Naive thymus-derived CD4-positive, alpha-beta T cell (primary cell): ENCODE data around the gene APOA1. TPM values are rescaled to one million over a fixed set of nuclear protein-coding genes. Genes with fewer than 3 reads are reported as not detected.
A peak's percentile ranks its signal among the peaks of the same experiment; 100 is the strongest.

Source experiments
- ATAC-seq: fragments of 150-1000 bp; cut with Tn5 transposase; 2 replicates; pipeline ENCODE4 v1.10.0; 2021; ENCODE audit warnings: mild to moderate bottlenecking, moderate library complexity
- CTCF ChIA-PET: fragments of 350-600 bp; sonication (Branson Sonifier 250); formaldehyde crosslinking; loops from one replicate; lab custom pipeline; 2021; ENCODE audit warnings: antibody characterized with exemption; lab: Charles Lee
- POLR2A ChIA-PET: fragments of 350-600 bp; sonication (Branson Sonifier 250); formaldehyde crosslinking; loops from one replicate; lab custom pipeline; 2021; ENCODE audit warnings: antibody characterized with exemption, inconsistent platforms; lab: Charles Lee
- DNase-seq, 9 donors: peaks; one replicate each; pipeline versions ENCODE4 v3.0.0 to v3.0.0-alpha.2; 2020 to 2022; ENCODE audit warnings: mixed read lengths in 1 of 9
- H3K27ac ChIP-seq: one replicate; pipeline ENCODE4 v1.7.0; 2013; ENCODE audit warnings: mild to moderate bottlenecking, low read depth, low read length, moderate library complexity
- H3K27me3 ChIP-seq, 2 donors: one replicate each; pipeline ENCODE4 v1.7.0; 2013; ENCODE audit warnings: low read length in 2 of 2, mild to moderate bottlenecking in 2 of 2, moderate library complexity in 2 of 2; ENCODE audit not compliant: control insufficient read depth in 2 of 2, insufficient read depth in 2 of 2
- H3K36me3 ChIP-seq, 3 experiments: 1 replicate in 2 of 3; 2 replicates in 1 of 3; pipeline ENCODE4 v1.7.0; 2013; ENCODE audit warnings: low read length in 3 of 3, mild to moderate bottlenecking in 3 of 3, moderate library complexity in 1 of 3; ENCODE audit not compliant: insufficient read depth in 3 of 3, control insufficient read depth in 2 of 3
- H3K4me1 ChIP-seq, 2 donors: one replicate each; pipeline ENCODE4 v1.7.0; 2013; ENCODE audit warnings: low read length in 2 of 2, mild to moderate bottlenecking in 2 of 2, moderate library complexity in 1 of 2; ENCODE audit not compliant: control insufficient read depth in 2 of 2, insufficient read depth in 2 of 2
- H3K4me3 ChIP-seq: 2 replicates; pipeline ENCODE4 v1.7.0; 2013; ENCODE audit warnings: mild to moderate bottlenecking, low read length
- H3K9me3 ChIP-seq, 3 experiments: 1 replicate in 2 of 3; 2 replicates in 1 of 3; pipeline ENCODE4 v1.7.0; 2013; ENCODE audit warnings: low read length in 3 of 3; ENCODE audit not compliant: control insufficient read depth in 2 of 3
- H3K27ac Mint-ChIP-seq, 9 donors: one replicate each; pipeline ENCODE4 v1.8.0; 2020 to 2022; ENCODE audit warnings: mixed read lengths in 9 of 9, mild to moderate bottlenecking in 8 of 9, moderate library complexity in 5 of 9, inconsistent platforms in 2 of 9
- H3K27me3 Mint-ChIP-seq, 5 donors: one replicate each; pipeline ENCODE4 v1.8.0; 2021 to 2022; ENCODE audit warnings: mixed read lengths in 5 of 5, mild to moderate bottlenecking in 1 of 5
- H3K36me3 Mint-ChIP-seq, 5 donors: one replicate each; pipeline ENCODE4 v1.8.0; 2020 to 2022; ENCODE audit warnings: mixed read lengths in 5 of 5, mild to moderate bottlenecking in 3 of 5, inconsistent platforms in 1 of 5
- H3K4me1 Mint-ChIP-seq, 7 donors: one replicate each; pipeline ENCODE4 v1.8.0; 2020 to 2022; ENCODE audit warnings: mixed read lengths in 7 of 7, mild to moderate bottlenecking in 3 of 7, inconsistent platforms in 1 of 7
- H3K4me3 Mint-ChIP-seq, 10 donors: one replicate each; pipeline ENCODE4 v1.8.0; 2020 to 2022; ENCODE audit warnings: mild to moderate bottlenecking in 10 of 10, mixed read lengths in 10 of 10, moderate library complexity in 6 of 10, inconsistent platforms in 2 of 10
- H3K9me3 Mint-ChIP-seq, 11 donors: one replicate each; pipeline ENCODE4 v1.8.0; 2020 to 2022; ENCODE audit warnings: mixed read lengths in 11 of 11, mild to moderate bottlenecking in 4 of 11, inconsistent platforms in 1 of 11, moderate library complexity in 1 of 11
- intact Hi-C, 2 donors: fragments of 100-400 bp; cut with micrococcal nuclease; formaldehyde crosslinking; loops; one replicate each; pipeline ENCODE4 v1.15.1; 2023
- polyA plus RNA-seq, 2 donors: library from polyadenylated mRNA; unstranded; fragments of 300-500 nt; fragmentation: Illumina TruSeq; gene quantifications; one replicate each; pipeline ENCODE4 v1.2.3, GENCODE V29; 2021
- total RNA-seq, 6 experiments: library from RNA in 5 of 6; stranded (reverse) in 5 of 6; gene quantifications; 1 replicate in 5 of 6; 2 replicates in 1 of 6; pipeline ENCODE4 v1.2.3 and lab custom pipeline; 2021 to 2026

Gene APOA1
- total and polyA plus RNA-seq, 7 experiments from 2014 or later, result 0.24 to 0.70 (median 0.51) TPM; not detected in 2

DNA sequence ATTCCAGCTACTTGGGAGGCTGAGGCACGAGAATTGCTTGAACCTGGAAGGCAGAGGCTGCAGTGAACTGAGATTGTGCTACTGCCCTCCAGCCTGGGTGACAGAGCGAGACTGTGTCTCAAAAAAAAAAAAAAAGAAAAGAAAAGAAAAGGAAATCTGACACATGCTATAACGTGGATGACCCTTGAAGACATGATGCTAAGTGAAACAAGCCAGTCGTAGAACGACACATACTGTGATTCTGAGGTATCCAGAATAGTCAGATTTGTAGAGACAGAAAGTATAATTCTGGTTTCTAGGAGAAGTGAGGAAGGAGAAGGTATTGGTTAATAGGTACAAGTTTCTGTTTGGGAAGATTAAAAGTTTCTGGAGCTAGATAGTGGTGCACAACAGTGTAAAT is 39.1 kb downstream of the APOA1 start:
- Mint-ChIP-seq H3K27me3 (peaks cover 0 to 31% (median 5%) of the 10 kb centered on the region in 5 donors), H3K4me3 (no peak overlapping the region), H3K4me1 (no peaks in the 10 kb centered on the region), H3K36me3 (no peaks in the 10 kb centered on the region), H3K9me3 (no peaks in the 10 kb centered on the region), H3K27ac (peak overlapping the region in 1 of 9 donors; percentile 37)
- ATAC-seq (no peak), DNase-seq (no peak)
- CTCF ChIA-PET, result interaction anchor here (1.8 kb wide), 1 partner anchor 308 kb away, joined by 4 read pairs; no protein-coding TSS in a partner anchor
- Histone ChIP-seq H3K27me3 (no peaks in the 10 kb centered on the region), H3K36me3 (no peaks in the 10 kb centered on the region), H3K9me3 (no peaks in the 10 kb centered on the region), H3K4me3 (no peak overlapping the region), H3K27ac (no peak overlapping the region), H3K4me1 (no peaks in the 10 kb centered on the region)
- POLR2A ChIA-PET, result no interaction called here
- intact Hi-C loops, result no loop called here

DNA sequence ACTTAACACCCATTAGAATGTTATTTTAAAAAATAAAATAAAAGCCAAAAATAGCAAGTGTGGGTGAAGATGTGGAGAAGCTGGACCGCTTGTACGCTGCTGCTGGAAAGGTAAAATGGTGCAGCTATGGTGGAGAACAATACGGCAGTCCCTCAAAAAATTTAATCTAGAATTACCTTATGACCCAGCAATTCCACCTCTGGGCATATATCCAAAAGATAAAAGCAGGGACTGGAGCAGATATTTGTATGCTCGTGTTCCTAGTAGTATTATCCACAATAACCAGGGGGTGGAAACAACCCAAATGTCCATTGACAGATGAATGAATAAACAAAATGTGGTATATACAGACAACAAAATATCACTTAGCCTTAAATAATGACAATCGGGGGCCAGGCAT is 39.6 kb downstream of the APOA1 start:
- no peak overlapping the region for H3K27ac Mint-ChIP-seq

DNA sequence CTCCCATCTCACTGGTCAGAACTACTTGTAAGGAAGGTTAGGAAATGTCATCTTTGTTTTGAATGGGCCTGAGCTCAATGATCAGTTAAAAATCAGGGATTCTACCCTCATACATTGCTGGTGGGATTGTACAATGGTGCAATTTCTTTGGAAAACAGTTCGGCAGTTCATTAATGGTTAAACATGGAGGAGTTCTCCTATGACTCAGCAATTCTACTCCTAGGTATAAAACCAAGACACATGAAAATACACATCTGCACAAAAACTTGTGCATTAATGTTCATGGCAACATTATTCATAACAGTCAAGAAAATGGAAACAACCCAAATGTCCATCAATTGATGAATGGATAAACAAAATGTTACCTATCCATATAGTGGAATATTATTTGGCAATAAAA is 40.9 kb downstream of the APOA1 start:
- no peak overlapping the region for H3K27ac ChIP-seq
- intact Hi-C loops, result no loop called here
- peaks cover 0 to 27% (median 0%) of the 10 kb centered on the region in 5 donors for H3K27me3 Mint-ChIP-seq
- H3K36me3 ChIP-seq, result no peaks in the 10 kb centered on the region
- no peak overlapping the region for H3K27ac Mint-ChIP-seq
- H3K27me3 ChIP-seq, result no peaks in the 10 kb centered on the region
- H3K36me3 Mint-ChIP-seq, result no peaks in the 10 kb centered on the region
- no peak for DNase-seq
- H3K9me3 Mint-ChIP-seq, result no peaks in the 10 kb centered on the region
- no peak for ATAC-seq
- no peak overlapping the region for H3K4me3 ChIP-seq
- H3K4me1 Mint-ChIP-seq, result peaks cover 0 to 5% (median 4%) of the 10 kb centered on the region in 7 donors
- CTCF ChIA-PET, result interaction anchor here (0.6 kb wide), 2 partner anchors 13 to 309 kb away, joined by 3 read pairs; no protein-coding TSS in a partner anchor
- POLR2A ChIA-PET, result interaction anchor here (1.1 kb wide), 1 partner anchor 10 kb away, joined by 3 read pairs; no protein-coding TSS in a partner anchor
- H3K9me3 ChIP-seq, result no peaks in the 10 kb centered on the region
- peaks cover 0 to 1% of the 10 kb centered on the region in 2 donors for H3K4me1 ChIP-seq
- H3K4me3 Mint-ChIP-seq, result no peak overlapping the region

More for the DNA sequence above, 39.6 kb downstream of the APOA1 start:
- DNase-seq (no peak), ATAC-seq (no peak)
- ChIA-PET POLR2A (no interaction called here), CTCF (interaction anchor here (1.8 kb wide), 1 partner anchor 308 kb away, joined by 4 read pairs; no protein-coding TSS in a partner anchor)
- no peak overlapping the region for H3K4me3 Mint-ChIP-seq
- H3K36me3 Mint-ChIP-seq, result no peaks in the 10 kb centered on the region
- Histone ChIP-seq H3K27ac (no peak overlapping the region), H3K36me3 (no peaks in the 10 kb centered on the region), H3K27me3 (no peaks in the 10 kb centered on the region), H3K4me3 (no peak overlapping the region), H3K9me3 (no peaks in the 10 kb centered on the region), H3K4me1 (no peaks in the 10 kb centered on the region)
- H3K27me3 Mint-ChIP-seq, result peaks cover 0 to 30% (median 3%) of the 10 kb centered on the region in 5 donors
- peaks cover 0 to 5% (median 4%) of the 10 kb centered on the region in 7 donors for H3K4me1 Mint-ChIP-seq
- intact Hi-C loops, result no loop called here
- H3K9me3 Mint-ChIP-seq, result no peaks in the 10 kb centered on the region

DNA sequence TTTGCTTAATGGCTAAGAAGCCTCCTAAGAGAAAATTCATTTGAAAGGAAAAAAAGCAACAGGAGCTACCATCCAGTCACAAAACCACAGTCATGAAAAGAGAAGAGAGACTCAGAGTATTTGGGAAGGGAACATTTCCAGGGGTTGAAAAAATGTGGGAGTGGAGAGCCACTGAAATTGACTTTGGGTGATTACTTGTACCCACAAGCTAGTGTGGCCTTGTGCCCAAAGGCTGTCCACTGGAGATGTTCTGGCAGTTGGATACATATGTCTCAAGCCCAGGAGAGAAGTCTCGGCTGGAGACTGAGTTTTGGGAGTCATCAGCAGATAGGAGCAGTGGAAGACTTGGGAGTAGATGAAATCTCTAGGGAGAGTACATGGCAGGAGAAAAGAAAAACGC is 42.6 kb downstream of the APOA1 start:
- Histone ChIP-seq H3K4me1 (peaks cover 3 to 5% of the 10 kb centered on the region in 2 donors), H3K4me3 (no peak overlapping the region), H3K27ac (no peak overlapping the region), H3K27me3 (no peaks in the 10 kb centered on the region), H3K36me3 (no peaks in the 10 kb centered on the region), H3K9me3 (no peaks in the 10 kb centered on the region)
- Mint-ChIP-seq H3K36me3 (no peaks in the 10 kb centered on the region), H3K27ac (no peak overlapping the region), H3K27me3 (peaks cover 0 to 19% (median 0%) of the 10 kb centered on the region in 5 donors), H3K4me1 (peaks cover 5 to 13% (median 9%) of the 10 kb centered on the region in 7 donors), H3K4me3 (no peak overlapping the region), H3K9me3 (no peaks in the 10 kb centered on the region)
- DNase-seq (no peak), ATAC-seq (no peak)
- POLR2A ChIA-PET, result no interaction called here
- intact Hi-C loops, result no loop called here
- CTCF ChIA-PET, result interaction anchor here (0.5 to 1.1 kb wide), 2 partner anchors 312 to 314 kb away, joined by 3 read pairs; no protein-coding TSS in a partner anchor

DNA sequence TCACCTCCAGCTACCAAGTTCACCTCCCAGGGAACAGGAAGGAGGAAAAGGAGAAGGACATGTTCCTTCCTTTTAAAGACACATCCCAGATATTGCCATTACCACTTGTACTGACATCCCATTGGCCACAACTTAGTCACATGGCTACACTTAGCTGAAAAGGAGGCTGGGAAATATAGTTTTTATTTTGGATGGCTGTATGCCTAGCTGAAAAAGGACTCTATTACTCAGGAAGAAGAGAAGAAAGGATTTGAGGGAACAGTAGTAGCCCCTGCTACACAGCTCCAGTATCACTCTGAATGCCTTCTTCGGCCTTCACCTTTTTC is 43.7 kb downstream of the APOA1 start:
- ATAC-seq (no peak), DNase-seq (no peak)
- intact Hi-C loops, result no loop called here
- H3K9me3 ChIP-seq, result no peaks in the 10 kb centered on the region
- Mint-ChIP-seq H3K9me3 (no peaks in the 10 kb centered on the region), H3K4me1 (peaks cover 6 to 15% (median 10%) of the 10 kb centered on the region in 7 donors), H3K4me3 (no peak overlapping the region), H3K27me3 (peaks cover 0 to 11% (median 0%) of the 10 kb centered on the region in 5 donors), H3K36me3 (no peaks in the 10 kb centered on the region), H3K27ac (no peak overlapping the region)
- peaks cover 3 to 7% of the 10 kb centered on the region in 2 donors for H3K4me1 ChIP-seq
- CTCF ChIA-PET, result interaction anchor here (0.8 to 5.8 kb wide), 5 partner anchors 43 to 315 kb away, joined by 3 to 66 read pairs (median 4); partner anchors contain the start of gene APOA1
- H3K27ac ChIP-seq, result no peak overlapping the region
- no peaks in the 10 kb centered on the region for H3K36me3 ChIP-seq
- no peak overlapping the region for H3K4me3 ChIP-seq
- POLR2A ChIA-PET, result no interaction called here
- no peaks in the 10 kb centered on the region for H3K27me3 ChIP-seq

DNA sequence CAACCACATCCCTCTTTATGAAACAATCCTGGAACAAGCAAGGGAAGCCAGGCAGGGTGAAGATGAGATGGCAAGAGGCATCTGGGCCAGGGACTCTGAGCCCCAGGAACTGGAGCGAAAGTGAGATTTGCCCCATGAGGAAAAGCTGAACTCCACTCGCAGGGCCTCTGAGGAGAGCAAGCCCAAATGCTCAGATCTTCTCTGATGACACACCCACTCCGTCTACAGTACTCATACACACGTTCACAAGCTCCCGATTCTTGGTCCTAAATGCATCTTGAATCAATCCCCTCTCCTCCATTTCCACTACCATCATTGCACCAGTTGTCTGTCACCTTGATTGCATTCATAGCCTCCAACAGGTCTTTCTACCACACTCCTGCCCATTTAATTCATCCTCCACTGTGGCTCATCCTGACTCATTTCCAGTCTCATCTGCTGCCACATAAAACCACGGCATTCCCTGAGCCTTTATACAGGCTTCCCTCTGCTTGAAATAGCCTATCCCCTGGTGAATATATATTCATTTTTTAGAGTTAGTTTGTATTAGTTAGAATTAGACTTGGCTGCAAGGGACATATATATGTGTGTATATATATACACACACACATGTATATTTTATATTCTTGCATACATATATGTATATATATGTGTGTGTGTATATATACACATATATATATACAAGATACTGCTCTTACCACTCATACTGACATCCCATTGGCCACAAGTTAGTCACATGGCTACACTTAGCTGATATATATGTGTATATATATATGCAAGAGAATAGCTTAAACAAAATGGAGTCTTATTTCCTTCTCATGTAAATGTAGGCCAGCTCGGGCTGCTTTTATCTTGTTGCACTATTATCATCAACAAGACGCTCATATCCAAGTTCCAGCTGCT is 44.3 kb downstream of the APOA1 start:
- Histone ChIP-seq H3K27ac (no peak overlapping the region), H3K4me1 (peaks cover 3 to 13% of the 10 kb centered on the region in 2 donors), H3K4me3 (no peak overlapping the region), H3K9me3 (no peaks in the 10 kb centered on the region), H3K27me3 (no peaks in the 10 kb centered on the region), H3K36me3 (no peaks in the 10 kb centered on the region)
- POLR2A ChIA-PET, result no interaction called here
- CTCF ChIA-PET, result interaction anchor here (0.8 to 5.8 kb wide), 5 partner anchors 43 to 316 kb away, joined by 3 to 66 read pairs (median 6); partner anchors contain the start of gene APOA1
- no peak for ATAC-seq
- Mint-ChIP-seq H3K4me3 (no peak overlapping the region), H3K27ac (peak overlapping the region in 1 of 9 donors; percentile 13), H3K4me1 (peaks cover 10 to 21% (median 16%) of the 10 kb centered on the region in 7 donors), H3K36me3 (no peaks in the 10 kb centered on the region), H3K27me3 (peaks cover 0 to 8% (median 0%) of the 10 kb centered on the region in 5 donors), H3K9me3 (peaks cover 0 to 1% (median 0%) of the 10 kb centered on the region in 11 donors)
- no peak for DNase-seq
- intact Hi-C loops, result no loop called here
